NCI-H1436 (cell line): ENCODE results near the gene TBL2.
"Not testable (repeated sequence)": the region's sequence is repeated elsewhere in the genome, so short reads cannot be mapped to it uniquely, and the experiment has no call there.

Experiments
- DNase-seq: peaks from one replicate; lab custom pipeline; 2025; lab: John Stamatoyannopoulos, UW

TBL2 gene, protein sequence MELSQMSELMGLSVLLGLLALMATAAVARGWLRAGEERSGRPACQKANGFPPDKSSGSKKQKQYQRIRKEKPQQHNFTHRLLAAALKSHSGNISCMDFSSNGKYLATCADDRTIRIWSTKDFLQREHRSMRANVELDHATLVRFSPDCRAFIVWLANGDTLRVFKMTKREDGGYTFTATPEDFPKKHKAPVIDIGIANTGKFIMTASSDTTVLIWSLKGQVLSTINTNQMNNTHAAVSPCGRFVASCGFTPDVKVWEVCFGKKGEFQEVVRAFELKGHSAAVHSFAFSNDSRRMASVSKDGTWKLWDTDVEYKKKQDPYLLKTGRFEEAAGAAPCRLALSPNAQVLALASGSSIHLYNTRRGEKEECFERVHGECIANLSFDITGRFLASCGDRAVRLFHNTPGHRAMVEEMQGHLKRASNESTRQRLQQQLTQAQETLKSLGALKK

DNA sequence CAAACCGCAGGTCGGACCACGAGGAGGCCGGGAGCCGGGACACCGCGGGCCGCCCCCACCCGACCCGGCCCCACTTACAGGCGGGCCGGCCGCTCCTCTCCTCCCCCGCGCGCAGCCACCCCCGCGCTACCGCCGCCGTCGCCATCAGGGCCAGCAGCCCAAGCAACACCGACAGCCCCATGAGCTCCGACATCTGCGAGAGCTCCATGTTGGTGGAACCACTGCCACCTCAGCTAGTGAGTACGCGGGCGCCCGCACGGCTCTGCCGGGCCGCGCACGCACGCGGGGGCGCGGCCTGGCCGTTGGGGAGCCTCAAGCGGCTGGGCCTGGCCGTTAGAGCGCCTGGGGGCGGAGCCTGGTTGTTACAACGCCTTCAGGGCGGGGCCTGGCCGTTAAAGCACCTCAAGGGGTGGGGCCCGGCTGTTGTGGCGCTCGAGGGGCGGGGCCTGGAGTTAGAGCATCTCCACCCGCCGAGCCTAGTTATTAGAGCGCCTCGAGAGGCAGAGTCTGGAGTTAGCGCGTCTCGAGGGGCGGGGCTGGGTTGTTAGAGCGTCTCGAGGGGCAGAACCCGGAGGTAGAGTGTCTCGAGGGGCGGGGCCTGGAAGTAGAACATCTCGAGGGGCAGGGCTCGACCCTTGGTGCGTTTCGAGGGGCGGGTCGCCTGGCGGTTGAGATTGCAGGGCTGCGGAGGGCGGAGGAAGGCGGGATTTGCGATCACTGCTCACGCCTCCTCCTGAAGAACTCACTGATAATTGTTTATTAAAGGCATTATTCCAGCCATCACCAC, at the start of gene TBL2:
TBL2 (minus strand) TSS at position 238 of the 787 bp plus-strand sequence; CDS start at position 208, 30 bp downstream.
- DNase-seq, result peak; percentile 99

GRCh38 chr7:73626814-73627213, 48.4 kb upstream of the TBL2 start:
- DNase-seq, result no peak

GRCh38 chr7:73625276-73625675, 46.9 kb upstream of the TBL2 start:
- DNase-seq, result no peak

DNA sequence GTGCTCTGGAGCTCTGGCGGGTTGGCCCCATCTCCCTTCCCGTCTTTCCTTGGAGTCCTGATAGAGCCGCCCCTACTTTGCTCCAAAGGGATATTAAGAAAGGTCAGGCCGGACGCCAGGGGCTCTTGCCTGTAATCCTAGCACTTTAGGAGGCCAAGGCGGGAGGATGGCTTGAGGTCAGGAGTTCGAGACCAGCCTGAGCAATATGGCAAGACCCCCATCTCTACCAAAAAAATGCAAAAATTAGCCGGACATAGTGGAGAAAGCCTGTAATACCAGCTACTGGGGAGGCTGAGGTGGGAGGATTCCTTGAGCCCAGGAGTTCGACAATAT, 46.3 kb upstream of the TBL2 start:
- DNase-seq, result no peak

GRCh38 chr7:73623798-73624668, 45.7 kb upstream of the TBL2 start, which contains the start of gene MLXIPL:
Gene MLXIPL, minus strand, starts transcription at chr7:73624522. Its CDS starts 30 bp downstream, at chr7:73624492.
- peak; percentile 83 for DNase-seq

DNA sequence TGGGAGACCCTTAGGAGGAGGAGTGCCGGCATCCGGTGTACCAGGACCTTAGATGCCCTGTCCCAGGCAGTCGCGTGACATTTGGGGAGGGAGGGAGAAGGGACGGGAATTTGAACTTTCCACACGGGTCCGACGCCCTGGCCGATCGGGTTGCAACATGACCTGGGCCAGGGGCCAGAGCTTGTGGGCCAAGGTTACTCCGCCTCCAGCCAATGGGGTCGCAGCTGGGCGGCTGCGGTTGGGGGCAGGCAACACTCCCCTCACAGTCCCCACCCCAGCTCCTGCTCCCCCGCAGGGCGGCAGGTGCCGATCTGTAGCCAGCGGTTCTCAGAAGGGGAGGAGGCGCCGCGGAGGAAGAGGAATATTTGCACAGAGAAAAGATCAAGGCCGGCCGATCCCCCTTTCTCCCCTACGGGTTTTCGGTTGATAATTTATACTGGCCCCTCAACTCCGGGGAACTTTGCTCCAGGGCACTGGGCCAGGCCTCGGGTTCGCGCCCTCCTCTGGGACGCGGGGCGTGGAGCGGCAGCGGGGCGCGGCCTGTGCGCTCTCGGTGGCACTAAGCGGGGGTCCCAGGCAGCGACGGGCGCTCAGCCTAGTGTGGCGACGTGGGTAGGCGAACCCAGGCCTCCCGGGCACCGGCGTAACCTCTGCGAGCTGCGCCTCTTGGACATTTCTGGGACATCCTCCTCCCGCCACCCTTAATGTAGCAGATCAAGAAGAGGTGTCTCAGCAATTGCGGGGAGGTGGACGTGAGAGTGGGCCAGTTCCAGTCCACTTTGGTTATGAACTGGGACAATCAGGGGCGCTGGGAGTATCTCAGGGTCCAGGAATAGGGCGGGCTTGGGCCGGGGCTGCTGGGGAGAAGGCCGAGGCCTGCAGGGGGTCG, 44.8 kb upstream of the TBL2 start:
- DNase-seq, result no peak

GRCh38 chr7:73622527-73622908, 44.1 kb upstream of the TBL2 start:
- no peak for DNase-seq

- DNase-seq, result no peak
Observed at GRCh38 chr7:73621168-73622063, 43.0 kb upstream of the TBL2 start.

- not testable (repeated sequence) for DNase-seq
Observed at GRCh38 chr7:73619394-73619793, 41.0 kb upstream of the TBL2 start.

DNA sequence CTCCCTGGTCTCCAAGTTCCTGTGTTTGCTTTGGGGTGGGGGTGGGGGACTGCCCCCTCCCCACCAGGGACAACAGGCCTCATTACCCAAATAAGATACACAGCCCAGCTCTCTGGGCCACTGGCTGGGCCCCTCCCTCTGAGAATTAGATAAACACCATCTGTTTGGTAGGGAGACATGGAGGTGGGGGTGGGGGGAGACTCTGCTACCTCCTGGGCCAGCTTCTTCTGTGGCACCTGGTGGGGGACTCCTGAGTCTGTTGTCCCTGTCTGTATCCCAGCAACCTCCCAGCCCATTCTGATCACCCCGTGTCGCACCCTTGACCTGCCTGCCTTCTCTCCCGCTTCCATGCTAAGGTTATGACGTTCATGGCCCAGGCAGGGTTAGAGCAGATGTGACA, 40.2 kb upstream of the TBL2 start:
- DNase-seq, result no peak

DNA sequence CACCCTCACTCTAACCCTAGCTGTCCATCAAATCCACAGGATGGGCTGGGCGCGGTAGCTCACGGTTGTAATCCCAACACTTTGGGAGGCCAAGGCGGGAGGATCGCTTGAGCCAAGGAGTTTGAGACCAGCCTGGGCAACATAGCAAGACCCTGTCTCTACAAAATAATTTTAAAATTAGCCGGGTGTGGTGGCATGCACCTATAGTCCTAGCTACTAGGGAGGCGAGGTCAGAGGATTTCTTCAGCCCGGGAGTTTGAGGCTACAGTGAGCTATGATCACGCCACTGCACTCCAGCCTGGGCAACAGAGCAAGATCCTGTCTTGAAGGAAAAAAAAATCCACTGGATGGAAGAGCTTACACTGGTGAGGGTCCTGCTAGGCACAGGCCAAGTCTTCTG, 39.1 kb upstream of the TBL2 start:
- not testable (repeated sequence) for DNase-seq

DNA sequence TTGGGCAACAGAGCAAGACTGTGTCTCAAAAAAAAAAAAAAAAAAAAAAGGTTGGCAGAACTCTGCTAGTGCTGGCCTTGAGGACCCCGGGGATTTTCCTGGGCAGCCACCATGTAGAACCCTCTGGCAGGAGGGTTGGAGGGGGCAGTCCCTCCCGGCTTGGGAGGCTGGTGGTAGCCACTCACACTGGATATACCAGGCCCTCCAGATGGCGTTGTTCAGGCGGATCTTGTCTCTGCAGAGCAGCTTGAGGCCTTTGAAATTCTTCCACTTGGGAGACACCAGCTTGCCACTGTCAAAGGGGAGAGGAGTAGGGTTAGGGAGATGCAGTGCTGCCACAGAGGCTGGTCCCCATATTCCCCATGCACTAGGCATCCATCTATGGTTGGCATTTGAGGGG, 37.5 kb upstream of the TBL2 start:
- DNase-seq, result no peak

- not testable (repeated sequence) for DNase-seq
Observed at GRCh38 chr7:73614937-73615336, 36.6 kb upstream of the TBL2 start.

- no peak for DNase-seq
Observed at GRCh38 chr7:73613954-73614735, 35.8 kb upstream of the TBL2 start.

- no peak for DNase-seq
Observed at GRCh38 chr7:73612598-73613269, 34.4 kb upstream of the TBL2 start.

GRCh38 chr7:73611017-73611555, 32.7 kb upstream of the TBL2 start:
- no peak for DNase-seq

- DNase-seq, result no peak
Observed at GRCh38 chr7:73610105-73610504, 31.7 kb upstream of the TBL2 start.

GRCh38 chr7:73607692-73607983, 29.3 kb upstream of the TBL2 start:
- not testable (repeated sequence) for DNase-seq
